AG10803 (cell line): ENCODE data around the gene IL20RB.

Source experiments
- DNase-seq: peaks from one replicate; pipeline ENCODE4 v3.0.0; 2010; ENCODE audit warnings: low read depth
- H3K4me3 ChIP-seq: 2 replicates; pipeline ENCODE4 v1.5.1; 2011; ENCODE audit warnings: mild to moderate bottlenecking, low read length, control low read depth
- CTCF ChIP-seq: conservative IDR thresholded peaks from 2 replicates; pipeline ENCODE4 v1.5.1; 2011; ENCODE audit warnings: mild to moderate bottlenecking, low read length, control low read depth, inconsistent platforms

The IL20RB gene

GRCh38 chr3:136957751-136958288 lies at the start of gene IL20RB:
TSS of gene IL20RB (plus strand) at chr3:136957983. CDS start at chr3:136958114, 131 bp downstream.
- DNase-seq: peak; percentile 97
- TF ChIP-seq CTCF: no peak
- H3K4me3 ChIP-seq: peak within 1 kb of the TSS; percentile 60

- no peak for TF ChIP-seq CTCF
- no peak for DNase-seq
- H3K4me3 ChIP-seq: no peak overlapping the region
These were observed 49.5 kb upstream of the IL20RB start for GRCh38 chr3:136908297-136908696.

- no peak overlapping the region for H3K4me3 ChIP-seq
- no peak for DNase-seq
- TF ChIP-seq CTCF: no peak
These were observed 48.6 kb upstream of the IL20RB start for GRCh38 chr3:136909187-136909586.

GRCh38 chr3:136910697-136911096 lies 47.1 kb upstream of the IL20RB start:
- DNase-seq: no peak
- TF ChIP-seq CTCF: no peak
- no peak overlapping the region for H3K4me3 ChIP-seq

- TF ChIP-seq CTCF: no peak
- DNase-seq: no peak
- no peak overlapping the region for H3K4me3 ChIP-seq
These were observed 44.6 kb upstream of the IL20RB start for GRCh38 chr3:136913168-136913567.

GRCh38 chr3:136914739-136915138 lies 43.0 kb upstream of the IL20RB start:
- no peak for TF ChIP-seq CTCF
- no peak overlapping the region for H3K4me3 ChIP-seq
- no peak for DNase-seq

GRCh38 chr3:136916223-136916622 lies 41.6 kb upstream of the IL20RB start:
- no peak for DNase-seq
- no peak overlapping the region for H3K4me3 ChIP-seq
- no peak for TF ChIP-seq CTCF
